HTERT RPE-1 (cell line): ENCODE results near the gene BCL6B.
"Not testable (repeated sequence)": the region's sequence is repeated elsewhere in the genome, so short reads cannot be mapped to it uniquely, and the experiment has no call there.

ENCODE experiments used
- in situ Hi-C: fragments of 300-500 bp; cut with MboI; formaldehyde crosslinking; loops from 4 replicates; pipeline ENCODE4 v1.14.3; 2020; ENCODE audit warnings: low sequenced_read_pairs

BCL6B gene

GRCh38 chr17:7022781-7023571 lies at the start of gene BCL6B:
TSS of gene BCL6B (plus strand) at chr17:7023050. CDS start at chr17:7023672, 622 bp downstream.
- in situ Hi-C loops: no loop called here

GRCh38 chr17:6979440-6979839 lies 43.4 kb upstream of the BCL6B start:
- in situ Hi-C loops: not testable (repeated sequence)

- in situ Hi-C loops: no loop called here
Observed at GRCh38 chr17:6981426-6981825, 41.4 kb upstream of the BCL6B start.

GRCh38 chr17:6985266-6985665 lies 37.6 kb upstream of the BCL6B start:
- in situ Hi-C loops: no loop called here

GRCh38 chr17:6986676-6987075 lies 36.2 kb upstream of the BCL6B start:
- in situ Hi-C loops: no loop called here

- in situ Hi-C loops: no loop called here
Observed at GRCh38 chr17:6989779-6990178, 33.1 kb upstream of the BCL6B start.

GRCh38 chr17:6993613-6994056 lies 29.2 kb upstream of the BCL6B start:
- in situ Hi-C loops: not testable (repeated sequence)

GRCh38 chr17:6994118-6994598 lies 28.7 kb upstream of the BCL6B start:
- in situ Hi-C loops: no loop called here

GRCh38 chr17:6994666-6995256 lies 28.1 kb upstream of the BCL6B start:
- in situ Hi-C loops: no loop called here

GRCh38 chr17:6995500-6996255 lies 27.2 kb upstream of the BCL6B start, which contains the start of gene ALOX12:
TSS of gene ALOX12 (plus strand) at chr17:6996049. CDS start at chr17:6996118, 69 bp downstream.
- in situ Hi-C loops: no loop called here

- in situ Hi-C loops: no loop called here
Observed at GRCh38 chr17:6996256-6997011, 26.4 kb upstream of the BCL6B start.

GRCh38 chr17:6997171-6997570 lies 25.7 kb upstream of the BCL6B start:
- in situ Hi-C loops: no loop called here

GRCh38 chr17:6998855-6999508 lies 23.9 kb upstream of the BCL6B start:
- in situ Hi-C loops: no loop called here

GRCh38 chr17:7001318-7001961 lies 21.4 kb upstream of the BCL6B start:
- in situ Hi-C loops: no loop called here

- in situ Hi-C loops: no loop called here
Observed at GRCh38 chr17:7002288-7003047, 20.4 kb upstream of the BCL6B start.

- in situ Hi-C loops: no loop called here
Observed at GRCh38 chr17:7003745-7004144, 19.1 kb upstream of the BCL6B start.

- in situ Hi-C loops: no loop called here
Observed at GRCh38 chr17:7004398-7005253, 18.2 kb upstream of the BCL6B start.

- in situ Hi-C loops: no loop called here
Observed at GRCh38 chr17:7005716-7006115, 17.1 kb upstream of the BCL6B start.
